Effector memory CD8-positive, alpha-beta T cell (primary cell): ENCODE results near the gene PTPRT.

ENCODE experiments used
- ATAC-seq: fragments of 150-1000 bp; cut with Tn5 transposase; replicated peaks from 2 replicates; pipeline ENCODE4 v1.10.0; 2021; ENCODE audit warnings: mild to moderate bottlenecking, moderate library complexity
- DNase-seq, 3 experiments: peaks; one replicate each; pipeline ENCODE4 v3.0.0; 2021
- H3K27ac Mint-ChIP-seq, 2 donors: one replicate each; pipeline ENCODE4 v1.8.0; 2022; ENCODE audit warnings: mild to moderate bottlenecking in 2 of 2, mixed read lengths in 2 of 2, moderate library complexity in 2 of 2
- H3K27me3 Mint-ChIP-seq, 2 donors: one replicate each; pipeline ENCODE4 v1.8.0; 2022; ENCODE audit warnings: mixed read lengths in 2 of 2
- H3K36me3 Mint-ChIP-seq: one replicate; pipeline ENCODE4 v1.8.0; 2022; ENCODE audit warnings: mild to moderate bottlenecking, moderate library complexity, mixed read lengths; ENCODE audit not compliant: insufficient read depth
- H3K4me1 Mint-ChIP-seq, 2 donors: one replicate each; pipeline ENCODE4 v1.8.0; 2022; ENCODE audit warnings: low read depth in 2 of 2, mixed read lengths in 2 of 2
- H3K4me3 Mint-ChIP-seq, 2 donors: one replicate each; pipeline ENCODE4 v1.8.0; 2022; ENCODE audit warnings: mild to moderate bottlenecking in 2 of 2, mixed read lengths in 2 of 2, moderate library complexity in 2 of 2
- H3K9me3 Mint-ChIP-seq, 2 donors: one replicate each; pipeline ENCODE4 v1.8.0; 2022; ENCODE audit warnings: mixed read lengths in 2 of 2

PTPRT gene

GRCh38 chr20:43017241-43018030 is 172.3 kb downstream of the PTPRT start:
- no peaks in the 10 kb centered on the region for H3K4me1 Mint-ChIP-seq
- H3K4me3 Mint-ChIP-seq = no peak overlapping the region
- H3K9me3 Mint-ChIP-seq = peaks cover 0 to 8% of the 10 kb centered on the region in 2 donors
- H3K27me3 Mint-ChIP-seq = peaks cover 0 to 8% of the 10 kb centered on the region in 2 donors
- ATAC-seq (no peak), DNase-seq (no peak)
- no peak overlapping the region for H3K27ac Mint-ChIP-seq
- no peaks in the 10 kb centered on the region for H3K36me3 Mint-ChIP-seq

- Mint-ChIP-seq H3K9me3 (peaks cover 0 to 8% of the 10 kb centered on the region in 2 donors), H3K27me3 (peaks cover 0 to 8% of the 10 kb centered on the region in 2 donors), H3K4me1 (no peaks in the 10 kb centered on the region), H3K27ac (no peak overlapping the region), H3K36me3 (no peaks in the 10 kb centered on the region), H3K4me3 (no peak overlapping the region)
- ATAC-seq = no peak
- no peak for DNase-seq
Observed at GRCh38 chr20:43016257-43016656, 173.4 kb downstream of the PTPRT start.

- H3K27me3 Mint-ChIP-seq = peaks cover 0 to 8% of the 10 kb centered on the region in 2 donors
- DNase-seq (no peak), ATAC-seq (no peak)
- H3K9me3 Mint-ChIP-seq = peaks cover 0 to 9% of the 10 kb centered on the region in 2 donors
- no peak overlapping the region for H3K27ac Mint-ChIP-seq
- H3K4me3 Mint-ChIP-seq = no peak overlapping the region
- H3K36me3 Mint-ChIP-seq = no peaks in the 10 kb centered on the region
- H3K4me1 Mint-ChIP-seq = no peaks in the 10 kb centered on the region
Observed at GRCh38 chr20:43015566-43015965, 174.1 kb downstream of the PTPRT start.

GRCh38 chr20:43014206-43014605 is 175.5 kb downstream of the PTPRT start:
- Mint-ChIP-seq H3K4me1 (no peaks in the 10 kb centered on the region), H3K27ac (no peak overlapping the region), H3K9me3 (peaks cover 6 to 22% of the 10 kb centered on the region in 2 donors), H3K36me3 (no peaks in the 10 kb centered on the region), H3K4me3 (no peak overlapping the region), H3K27me3 (peaks cover 0 to 8% of the 10 kb centered on the region in 2 donors)
- DNase-seq (no peak), ATAC-seq (no peak)

- Mint-ChIP-seq H3K9me3 (peaks cover 6 to 23% of the 10 kb centered on the region in 2 donors), H3K27ac (no peak overlapping the region)
Observed at GRCh38 chr20:43011491-43011890, 178.2 kb downstream of the PTPRT start.

GRCh38 chr20:43009532-43009931 is 180.2 kb downstream of the PTPRT start:
- no peaks in the 10 kb centered on the region for H3K4me1 Mint-ChIP-seq
- no peaks in the 10 kb centered on the region for H3K27me3 Mint-ChIP-seq
- DNase-seq = no peak
- peaks cover 6 to 17% of the 10 kb centered on the region in 2 donors for H3K9me3 Mint-ChIP-seq
- ATAC-seq = no peak
- no peak overlapping the region for H3K27ac Mint-ChIP-seq
- H3K4me3 Mint-ChIP-seq = no peak overlapping the region
- H3K36me3 Mint-ChIP-seq = no peaks in the 10 kb centered on the region

More at GRCh38 chr20:43011491-43011890, 178.2 kb downstream of the PTPRT start:
- Mint-ChIP-seq H3K36me3 (no peaks in the 10 kb centered on the region), H3K4me1 (no peaks in the 10 kb centered on the region), H3K4me3 (no peak overlapping the region), H3K27me3 (no peaks in the 10 kb centered on the region)
- DNase-seq (no peak), ATAC-seq (no peak)

GRCh38 chr20:43007525-43007924 is 182.2 kb downstream of the PTPRT start:
- peaks cover 6 to 17% of the 10 kb centered on the region in 2 donors for H3K9me3 Mint-ChIP-seq
- no peak for DNase-seq
- no peak overlapping the region for H3K4me3 Mint-ChIP-seq
- H3K27me3 Mint-ChIP-seq = no peaks in the 10 kb centered on the region
- no peak overlapping the region for H3K27ac Mint-ChIP-seq
- H3K36me3 Mint-ChIP-seq = no peaks in the 10 kb centered on the region
- ATAC-seq = no peak
- H3K4me1 Mint-ChIP-seq = no peaks in the 10 kb centered on the region

GRCh38 chr20:43006651-43007375 is 182.9 kb downstream of the PTPRT start:
- Mint-ChIP-seq H3K9me3 (peaks cover 6 to 17% of the 10 kb centered on the region in 2 donors), H3K4me1 (no peaks in the 10 kb centered on the region), H3K27ac (no peak overlapping the region), H3K27me3 (no peaks in the 10 kb centered on the region), H3K36me3 (no peaks in the 10 kb centered on the region), H3K4me3 (no peak overlapping the region)
- DNase-seq (no peak), ATAC-seq (no peak)

GRCh38 chr20:43003318-43003944 is 186.3 kb downstream of the PTPRT start:
- Mint-ChIP-seq H3K27ac (no peak overlapping the region), H3K9me3 (no peaks in the 10 kb centered on the region), H3K36me3 (no peaks in the 10 kb centered on the region), H3K4me3 (no peak overlapping the region), H3K4me1 (no peaks in the 10 kb centered on the region), H3K27me3 (no peaks in the 10 kb centered on the region)
- DNase-seq = no peak
- no peak for ATAC-seq

- Mint-ChIP-seq H3K4me1 (no peaks in the 10 kb centered on the region), H3K9me3 (peaks cover 6 to 10% of the 10 kb centered on the region in 2 donors), H3K4me3 (no peak overlapping the region), H3K27me3 (no peaks in the 10 kb centered on the region), H3K36me3 (no peaks in the 10 kb centered on the region), H3K27ac (no peak overlapping the region)
- DNase-seq (no peak), ATAC-seq (no peak)
Observed at GRCh38 chr20:42996141-42996540, 193.6 kb downstream of the PTPRT start.

GRCh38 chr20:42988319-42988718 is 201.4 kb downstream of the PTPRT start:
- no peak for DNase-seq
- H3K36me3 Mint-ChIP-seq = no peaks in the 10 kb centered on the region
- no peaks in the 10 kb centered on the region for H3K27me3 Mint-ChIP-seq
- no peak overlapping the region for H3K4me3 Mint-ChIP-seq
- H3K9me3 Mint-ChIP-seq = peaks cover 15 to 21% of the 10 kb centered on the region in 2 donors
- H3K27ac Mint-ChIP-seq = no peak overlapping the region
- H3K4me1 Mint-ChIP-seq = no peaks in the 10 kb centered on the region
- ATAC-seq = no peak

- no peak for DNase-seq
- H3K27me3 Mint-ChIP-seq = no peaks in the 10 kb centered on the region
- no peak for ATAC-seq
- no peaks in the 10 kb centered on the region for H3K36me3 Mint-ChIP-seq
- no peak overlapping the region for H3K27ac Mint-ChIP-seq
- H3K9me3 Mint-ChIP-seq = peaks cover 15 to 21% of the 10 kb centered on the region in 2 donors
- H3K4me3 Mint-ChIP-seq = no peak overlapping the region
- no peaks in the 10 kb centered on the region for H3K4me1 Mint-ChIP-seq
Observed at GRCh38 chr20:42987376-42988114, 202.2 kb downstream of the PTPRT start.

- H3K27ac Mint-ChIP-seq = no peak overlapping the region
- ATAC-seq (no peak), DNase-seq (no peak)
- H3K4me3 Mint-ChIP-seq = no peak overlapping the region
- no peaks in the 10 kb centered on the region for H3K4me1 Mint-ChIP-seq
- peaks cover 14 to 21% of the 10 kb centered on the region in 2 donors for H3K9me3 Mint-ChIP-seq
- no peaks in the 10 kb centered on the region for H3K27me3 Mint-ChIP-seq
- no peaks in the 10 kb centered on the region for H3K36me3 Mint-ChIP-seq
Observed at GRCh38 chr20:42986143-42986773, 203.4 kb downstream of the PTPRT start.
